K562 (cell line): ENCODE measurements around the gene IGSF8. TPM values are rescaled to one million over a fixed set of nuclear protein-coding genes. Genes with fewer than 3 reads are reported as not detected.

Experiments
- ATAC-seq: fragments of 200-7000 bp; cut with Tn5 transposase; 3 replicates; pipeline ENCODE4 v1.9.1; 2020; ENCODE audit warnings: moderate library complexity
- BruUV-seq: library from RNA; stranded (reverse); fragments of 400-500 nt; replicated peaks from 2 replicates; lab custom pipeline; 2021; lab: Mats Ljungman, UMichigan
- CTCF ChIA-PET: fragments of 300-600 bp; formaldehyde crosslinking; extraction: SDS; loops from one replicate; lab custom pipeline; 2021; ENCODE audit warnings: low intra/inter-chr PET ratio; lab: Yijun Ruan, JAX
- POLR2A ChIA-PET: fragments of 300-600, 350-650 bp; sonication (Branson Sonifier 250); formaldehyde crosslinking; extraction: SDS; loops from one replicate; lab custom pipeline; 2021; ENCODE audit warnings: antibody characterized with exemption, inconsistent platforms; lab: Yijun Ruan, JAX
- DNase-seq, 4 experiments: peaks; one replicate each; pipeline versions ENCODE4 v3.0.0 to v3.0.0-alpha.2; 2011 to 2018; ENCODE audit warnings: low spot score in 3 of 4, mixed read lengths in 3 of 4; ENCODE audit errors: extremely low read depth in 1 of 4
- FAIRE-seq: peaks from 2 replicates; lab custom pipeline; 2011; peaks lifted over from hg19 to GRCh38; lab: Jason Lieb, UNC
- H2AFZ ChIP-seq: 2 replicates; pipeline ENCODE4 v1.6.0; 2011; ENCODE audit warnings: low read depth, low read length, control low read depth, inconsistent platforms
- H3K27ac ChIP-seq: fragments of 200-600 bp; 3 replicates; pipeline ENCODE4 v1.8.0; 2011; ENCODE audit warnings: low read depth, mild to moderate bottlenecking, control low read depth, inconsistent platforms, low read length, moderate library complexity, mixed read lengths; ENCODE audit errors: extremely low read depth
- H3K27me3 ChIP-seq, 2 experiments: fragments of 300-600 bp in 1 of 2; 2 replicates in 1 of 2; 3 replicates in 1 of 2; pipeline versions ENCODE4 v1.6.0 to v1.8.0; 2011; ENCODE audit warnings: inconsistent platforms in 2 of 2, low read length in 2 of 2, mild to moderate bottlenecking in 1 of 2, mixed read lengths in 1 of 2, moderate library complexity in 1 of 2; ENCODE audit not compliant: control insufficient read depth in 2 of 2, insufficient read depth in 2 of 2
- H3K36me3 ChIP-seq: fragments of 300-600 bp; 3 replicates; pipeline ENCODE4 v1.8.0; 2011; ENCODE audit warnings: mild to moderate bottlenecking, low read length, inconsistent platforms; ENCODE audit not compliant: control insufficient read depth, insufficient read depth
- H3K4me1 ChIP-seq, 2 experiments: fragments of 200-600 bp in 1 of 2; replicated peaks in 1 of 2; 2 replicates in 1 of 2; 3 replicates in 1 of 2; pipeline versions ENCODE4 v1.5.1 to v1.8.0; 2011; ENCODE audit warnings: inconsistent platforms in 2 of 2, low read length in 2 of 2, mild to moderate bottlenecking in 1 of 2, mixed read lengths in 1 of 2, moderate library complexity in 1 of 2; ENCODE audit not compliant: control insufficient read depth in 2 of 2, insufficient read depth in 2 of 2
- H3K4me2 ChIP-seq: 2 replicates; pipeline ENCODE4 v1.6.1; 2011; ENCODE audit warnings: low read length, control low read depth, inconsistent platforms, mixed read lengths; ENCODE audit not compliant: insufficient read depth
- H3K4me3 ChIP-seq: fragments of 200-600 bp; sonication (generic), shearing (Covaris generic); 2 replicates; pipeline ENCODE4 v1.5.1; 2016; ENCODE audit warnings: control low read depth, inconsistent platforms
- H3K79me2 ChIP-seq: fragments of 200-600 bp; 3 replicates; pipeline ENCODE4 v1.8.0; 2011; ENCODE audit warnings: low read length, inconsistent platforms; ENCODE audit not compliant: control insufficient read depth, insufficient read depth
- H3K9ac ChIP-seq, 2 experiments: 2 replicates each; pipeline versions ENCODE4 v1.6.0 to v1.6.1; 2011; ENCODE audit warnings: low read depth in 2 of 2, low read length in 2 of 2, control low read depth in 1 of 2, inconsistent platforms in 1 of 2, mild to moderate bottlenecking in 1 of 2, mixed read lengths in 1 of 2; ENCODE audit not compliant: insufficient read depth in 1 of 2
- H3K9me1 ChIP-seq: one replicate; pipeline ENCODE4 v1.6.0; 2011; ENCODE audit warnings: inconsistent platforms, mild to moderate bottlenecking, low read length, moderate library complexity; ENCODE audit not compliant: control insufficient read depth, insufficient read depth
- H3K9me3 ChIP-seq: replicated peaks from 2 replicates; pipeline ENCODE4 v1.5.1; 2011; ENCODE audit warnings: low read depth, low read length, inconsistent platforms; ENCODE audit not compliant: control insufficient read depth, insufficient read depth
- H4K20me1 ChIP-seq: replicated peaks from 2 replicates; pipeline ENCODE4 v1.6.1; 2011; ENCODE audit warnings: low read length, inconsistent platforms, mixed read lengths; ENCODE audit not compliant: control insufficient read depth, insufficient read depth
- CAMTA2 ChIP-seq: fragments of 250-450 bp; sonication (Bioruptor Pico); conservative IDR thresholded peaks from 2 replicates; pipeline ENCODE4 v1.5.1; 2022
- EP300 ChIP-seq: IDR thresholded peaks from 2 replicates; pipeline ENCODE4 v1.6.1; 2012; ENCODE audit warnings: low read length, improper control_type of control experiment
- FOXK1 ChIP-seq: sonication (generic); formaldehyde crosslinking; IDR thresholded peaks from 2 replicates; pipeline ENCODE4 v1.8.0; 2022; ENCODE audit warnings: missing genetic modification reagents, mild to moderate bottlenecking, borderline replicate concordance
- GABPA ChIP-seq: fragments of 200-800 bp; sonication (Bioruptor generic); conservative IDR thresholded peaks from 2 replicates; pipeline ENCODE4 v1.6.1; 2016; ENCODE audit warnings: low read depth, missing genetic modification characterization, missing compliant biosample characterization
- HNRNPK ChIP-seq: fragments of 200-400 bp; formaldehyde crosslinking; IDR thresholded peaks from one replicate; pipeline ENCODE4 v1.6.1; 2018; ENCODE audit warnings: mild to moderate bottlenecking, low read depth, low read length; ENCODE audit not compliant: poor library complexity, severe bottlenecking
- IFI16 ChIP-seq: fragments of 250-450 bp; sonication (Bioruptor Pico); IDR thresholded peaks from 2 replicates; pipeline ENCODE4 v2.1.2; 2022; ENCODE audit warnings: mild to moderate bottlenecking, inconsistent platforms
- MAFG ChIP-seq: fragments of 450-650 bp; conservative IDR thresholded peaks from 2 replicates; pipeline ENCODE4 v1.6.1; 2016; ENCODE audit warnings: missing genetic modification characterization, missing compliant biosample characterization
- SRSF3 ChIP-seq: fragments of 200-400 bp; formaldehyde crosslinking; IDR thresholded peaks from 2 replicates; pipeline ENCODE4 v1.6.1; 2016; ENCODE audit warnings: mild to moderate bottlenecking, low read length, moderate library complexity; ENCODE audit not compliant: insufficient read depth
- SRSF7 ChIP-seq: fragments of 200-400 bp; formaldehyde crosslinking; optimal IDR thresholded peaks from 2 replicates; pipeline ENCODE3; 2017; ENCODE audit warnings: mild to moderate bottlenecking, low read depth, low read length
- ZNF444 ChIP-seq: fragments of 250-450 bp; sonication (Bioruptor Pico); IDR thresholded peaks from 2 replicates; pipeline ENCODE4 v1.4.0; 2020; ENCODE audit warnings: mild to moderate bottlenecking, moderate library complexity
- WGBS: fragments of 100-300 bp; shearing (Covaris generic); methylation state at CpG from one replicate; pipeline ENCODE4 v1.1.6; 2016; ENCODE audit warnings: low coverage, mixed read lengths; ENCODE audit not compliant: insufficient coverage; ENCODE audit errors: missing lambda C conversion rate; 5-methylcytosine and 5-hydroxymethylcytosine counted together
- in situ Hi-C: fragments of 300-500 bp; cut with MboI; formaldehyde crosslinking; loops from 4 replicates; pipeline ENCODE4 v1.15.0; 2018; ENCODE audit warnings: inconsistent platforms, mixed read lengths
- intact Hi-C: fragments of 100-400 bp; cut with micrococcal nuclease; formaldehyde crosslinking; loops from 2 replicates; pipeline ENCODE4 v1.14.2; 2022
- polyA plus RNA-seq, 8 experiments: library from polyadenylated mRNA; depleted of rRNA in 4 of 8; stranded (reverse) in 5 of 8; unstranded in 3 of 8; fragments of >200 nt; fragmentation: Nextera tagmentation in 2 of 8; fragmentation: Illumina TruSeq in 1 of 8; extraction: Ambion mirVana in 2 of 8; extraction: Trizol in 1 of 8; gene quantifications; 2 replicates each; pipeline versions ENCODE4 v1.2.1 to v1.2.3, GENCODE V29; 2011 to 2014; ENCODE audit warnings: inconsistent platforms in 1 of 8, missing spikeins in 1 of 8
- total RNA-seq, 7 experiments: library from RNA; depleted of rRNA in 6 of 7; stranded (reverse); fragments of >200 nt in 6 of 7; fragmentation: Illumina TruSeq in 2 of 7; extraction: Trizol in 2 of 7; gene quantifications; 2 replicates each; pipeline versions ENCODE4 v1.2.1 to v1.2.3, GENCODE V29; 2011 to 2021; ENCODE audit warnings: low replicate concordance in 1 of 7
- TF ChIP-seq, protein P1 (sequence below): fragments of 250-450 bp; sonication (Bioruptor Pico); IDR thresholded peaks from 2 replicates; pipeline ENCODE4 v1.4.0; 2020; ENCODE audit warnings: mild to moderate bottlenecking, moderate library complexity, borderline replicate concordance
- TF ChIP-seq, protein P2 (sequence below): conservative IDR thresholded peaks from 2 replicates; pipeline ENCODE4 v1.6.1; 2011; ENCODE audit warnings: low read depth, mild to moderate bottlenecking, low read length; ENCODE audit not compliant: control insufficient read depth
- TF ChIP-seq, protein P3 (sequence below): fragments of 450-650 bp; IDR thresholded peaks from 2 replicates; pipeline ENCODE4 v1.7.1; 2018; ENCODE audit warnings: mild to moderate bottlenecking, low read depth; ENCODE audit not compliant: partially characterized antibody

IGSF8 gene
- total and polyA plus RNA-seq, 9 of the 15 experiments (the other 6 are each of a cell fraction or from before 2014, with no cell fraction given) = 0.32 to 11.7 (median 3.2) TPM

DNA sequence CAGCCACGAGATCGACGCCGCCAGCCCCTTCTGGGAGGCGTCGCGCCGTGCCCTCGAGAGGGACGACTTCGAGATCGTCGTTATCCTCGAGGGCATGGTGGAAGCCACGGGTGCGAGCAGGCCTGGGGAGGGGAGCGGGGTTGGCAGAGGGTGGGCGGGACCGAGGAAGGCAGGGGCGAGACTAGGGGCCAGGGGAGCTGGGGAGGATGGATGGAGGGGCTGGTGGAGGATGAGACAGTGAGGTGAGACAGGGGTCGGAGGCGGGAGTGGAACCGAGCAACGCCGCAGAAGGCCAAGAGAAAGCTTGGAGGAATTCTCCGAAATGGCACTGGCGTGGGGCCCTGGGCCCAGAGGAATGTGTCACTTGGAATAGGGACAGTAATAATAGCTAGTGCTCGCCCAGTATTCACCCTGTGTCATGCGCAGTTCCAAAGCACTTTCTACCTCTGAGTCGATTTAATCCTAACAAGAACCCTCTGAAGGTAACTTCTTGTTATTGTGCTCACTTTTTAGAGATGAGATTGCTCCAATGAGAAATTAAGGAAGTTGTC is 13.6 kb downstream of the IGSF8 start:
- Histone ChIP-seq H3K4me2 (no peak overlapping the region), H3K36me3 (no peaks in the 10 kb centered on the region), H3K9me3 (no peaks in the 10 kb centered on the region), H3K27ac (no peak overlapping the region), H3K9me1 (no peaks in the 10 kb centered on the region), H3K9ac (no peak overlapping the region), H3K27me3 (peaks cover 9 to 20% of the 10 kb centered on the region in 2 experiments; a peak in 4 of 5 replicates), H3K4me1 (peaks cover 0 to 16% of the 10 kb centered on the region in 2 experiments; a peak in 1 of 5 replicates), H4K20me1 (peaks cover 7% of the 10 kb centered on the region; the same call in 1 of the 2 replicates), H2AFZ (no peak overlapping the region), H3K4me3 (no peak overlapping the region), H3K79me2 (no peaks in the 10 kb centered on the region)
- CTCF ChIA-PET = interaction anchor here (1.2 to 1.6 kb wide), 7 partner anchors 14 to 291 kb away, joined by 3 to 10 read pairs (median 4); partner anchors contain the start of gene IGSF8
- intact Hi-C loops (loop anchor here (1.0 to 5.0 kb wide), 3 partner anchors 78 to 291 kb away; no protein-coding TSS in a partner anchor), in situ Hi-C loops (no loop called here)
- no peak for DNase-seq
- 64% methylated on average over 15 of the region's 30 CpGs for WGBS
- FAIRE-seq = no peak
- no peak for ATAC-seq
- no TSS peak for BruUV-seq
- POLR2A ChIA-PET = interaction anchor here (0.6 kb wide), 1 partner anchor 271 kb away, joined by 3 read pairs; no protein-coding TSS in a partner anchor
- no peak for TF ChIP-seq CAMTA2 (CRISPR knock-in tag)
- no peak for TF ChIP-seq HNRNPK
- TF ChIP-seq MAFG (tag) = no peak
- TF ChIP-seq EP300 = no peak
- TF ChIP-seq, protein P1, sequence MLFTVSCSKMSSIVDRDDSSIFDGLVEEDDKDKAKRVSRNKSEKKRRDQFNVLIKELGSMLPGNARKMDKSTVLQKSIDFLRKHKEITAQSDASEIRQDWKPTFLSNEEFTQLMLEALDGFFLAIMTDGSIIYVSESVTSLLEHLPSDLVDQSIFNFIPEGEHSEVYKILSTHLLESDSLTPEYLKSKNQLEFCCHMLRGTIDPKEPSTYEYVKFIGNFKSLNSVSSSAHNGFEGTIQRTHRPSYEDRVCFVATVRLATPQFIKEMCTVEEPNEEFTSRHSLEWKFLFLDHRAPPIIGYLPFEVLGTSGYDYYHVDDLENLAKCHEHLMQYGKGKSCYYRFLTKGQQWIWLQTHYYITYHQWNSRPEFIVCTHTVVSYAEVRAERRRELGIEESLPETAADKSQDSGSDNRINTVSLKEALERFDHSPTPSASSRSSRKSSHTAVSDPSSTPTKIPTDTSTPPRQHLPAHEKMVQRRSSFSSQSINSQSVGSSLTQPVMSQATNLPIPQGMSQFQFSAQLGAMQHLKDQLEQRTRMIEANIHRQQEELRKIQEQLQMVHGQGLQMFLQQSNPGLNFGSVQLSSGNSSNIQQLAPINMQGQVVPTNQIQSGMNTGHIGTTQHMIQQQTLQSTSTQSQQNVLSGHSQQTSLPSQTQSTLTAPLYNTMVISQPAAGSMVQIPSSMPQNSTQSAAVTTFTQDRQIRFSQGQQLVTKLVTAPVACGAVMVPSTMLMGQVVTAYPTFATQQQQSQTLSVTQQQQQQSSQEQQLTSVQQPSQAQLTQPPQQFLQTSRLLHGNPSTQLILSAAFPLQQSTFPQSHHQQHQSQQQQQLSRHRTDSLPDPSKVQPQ = no peak
- no peak for TF ChIP-seq GABPA (tag)
- TF ChIP-seq ZNF444 (CRISPR knock-in tag) = no peak
- no peak for TF ChIP-seq SRSF7
- no peak for TF ChIP-seq SRSF3
- TF ChIP-seq FOXK1 (CRISPR knock-in tag) = no peak
- TF ChIP-seq IFI16 (CRISPR knock-in tag) = no peak
- TF ChIP-seq, protein P2, sequence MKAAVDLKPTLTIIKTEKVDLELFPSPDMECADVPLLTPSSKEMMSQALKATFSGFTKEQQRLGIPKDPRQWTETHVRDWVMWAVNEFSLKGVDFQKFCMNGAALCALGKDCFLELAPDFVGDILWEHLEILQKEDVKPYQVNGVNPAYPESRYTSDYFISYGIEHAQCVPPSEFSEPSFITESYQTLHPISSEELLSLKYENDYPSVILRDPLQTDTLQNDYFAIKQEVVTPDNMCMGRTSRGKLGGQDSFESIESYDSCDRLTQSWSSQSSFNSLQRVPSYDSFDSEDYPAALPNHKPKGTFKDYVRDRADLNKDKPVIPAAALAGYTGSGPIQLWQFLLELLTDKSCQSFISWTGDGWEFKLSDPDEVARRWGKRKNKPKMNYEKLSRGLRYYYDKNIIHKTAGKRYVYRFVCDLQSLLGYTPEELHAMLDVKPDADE = no peak
- TF ChIP-seq, protein P3, sequence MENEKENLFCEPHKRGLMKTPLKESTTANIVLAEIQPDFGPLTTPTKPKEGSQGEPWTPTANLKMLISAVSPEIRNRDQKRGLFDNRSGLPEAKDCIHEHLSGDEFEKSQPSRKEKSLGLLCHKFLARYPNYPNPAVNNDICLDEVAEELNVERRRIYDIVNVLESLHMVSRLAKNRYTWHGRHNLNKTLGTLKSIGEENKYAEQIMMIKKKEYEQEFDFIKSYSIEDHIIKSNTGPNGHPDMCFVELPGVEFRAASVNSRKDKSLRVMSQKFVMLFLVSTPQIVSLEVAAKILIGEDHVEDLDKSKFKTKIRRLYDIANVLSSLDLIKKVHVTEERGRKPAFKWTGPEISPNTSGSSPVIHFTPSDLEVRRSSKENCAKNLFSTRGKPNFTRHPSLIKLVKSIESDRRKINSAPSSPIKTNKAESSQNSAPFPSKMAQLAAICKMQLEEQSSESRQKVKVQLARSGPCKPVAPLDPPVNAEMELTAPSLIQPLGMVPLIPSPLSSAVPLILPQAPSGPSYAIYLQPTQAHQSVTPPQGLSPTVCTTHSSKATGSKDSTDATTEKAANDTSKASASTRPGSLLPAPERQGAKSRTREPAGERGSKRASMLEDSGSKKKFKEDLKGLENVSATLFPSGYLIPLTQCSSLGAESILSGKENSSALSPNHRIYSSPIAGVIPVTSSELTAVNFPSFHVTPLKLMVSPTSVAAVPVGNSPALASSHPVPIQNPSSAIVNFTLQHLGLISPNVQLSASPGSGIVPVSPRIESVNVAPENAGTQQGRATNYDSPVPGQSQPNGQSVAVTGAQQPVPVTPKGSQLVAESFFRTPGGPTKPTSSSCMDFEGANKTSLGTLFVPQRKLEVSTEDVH = no peak
